Smooth muscle cell (in vitro differentiated cells): ENCODE results near the gene ASB7. TPM values are rescaled to one million over a fixed set of nuclear protein-coding genes. Genes with fewer than 3 reads are reported as not detected.
A peak's percentile ranks its signal among the peaks of the same experiment; 100 is the strongest.

Source experiments
- DNase-seq: peaks from one replicate; lab custom pipeline; 2025; ENCODE audit not compliant: unreplicated experiment; lab: John Stamatoyannopoulos, UW
- H2AFZ ChIP-seq: fragments of 200-600 bp; sonication (generic); 2 replicates; pipeline ENCODE4 v1.6.0; 2016; ENCODE audit warnings: antibody characterized with exemption, low read depth, mild to moderate bottlenecking
- H3F3A ChIP-seq: fragments of 200-600 bp; sonication (generic); 2 replicates; pipeline ENCODE4 v1.6.0; 2017; ENCODE audit warnings: antibody characterized with exemption, low read depth
- H3K27ac ChIP-seq: fragments of 200-600 bp; sonication (generic); 2 replicates; pipeline ENCODE4 v1.5.1; 2016; ENCODE audit warnings: low read depth, mild to moderate bottlenecking
- H3K27me3 ChIP-seq: fragments of 200-600 bp; sonication (generic); 2 replicates; pipeline ENCODE4 v1.6.1; 2016; ENCODE audit warnings: low read depth, mild to moderate bottlenecking
- H3K36me3 ChIP-seq: fragments of 200-600 bp; sonication (generic); 2 replicates; pipeline ENCODE4 v1.5.1; 2016; ENCODE audit warnings: low read depth
- H3K4me1 ChIP-seq: fragments of 200-600 bp; sonication (generic); 2 replicates; pipeline ENCODE4 v1.5.1; 2016; ENCODE audit warnings: low read depth
- H3K4me2 ChIP-seq: fragments of 200-600 bp; sonication (generic); 2 replicates; pipeline ENCODE4 v1.6.0; 2016; ENCODE audit warnings: mild to moderate bottlenecking
- H3K4me3 ChIP-seq: fragments of 200-600 bp; sonication (generic); 2 replicates; pipeline ENCODE4 v1.5.1; 2016; ENCODE audit warnings: mild to moderate bottlenecking
- H3K79me2 ChIP-seq: fragments of 200-600 bp; sonication (generic); 2 replicates; pipeline ENCODE4 v1.6.0; 2016; ENCODE audit warnings: low read depth, mild to moderate bottlenecking
- H3K9ac ChIP-seq: fragments of 200-600 bp; sonication (generic); 2 replicates; pipeline ENCODE4 v1.6.0; 2016; ENCODE audit warnings: low read depth
- H3K9me3 ChIP-seq: fragments of 200-600 bp; sonication (generic); replicated peaks from 2 replicates; pipeline ENCODE4 v1.5.1; 2016; ENCODE audit warnings: low read depth
- H4K20me1 ChIP-seq: fragments of 200-600 bp; sonication (generic); 2 replicates; pipeline ENCODE4 v1.6.0; 2016; ENCODE audit warnings: low read depth
- CTCF ChIP-seq: fragments of 200-600 bp; sonication (generic); IDR thresholded peaks from 2 replicates; pipeline ENCODE4 v1.5.1; 2017; ENCODE audit warnings: borderline replicate concordance, mild to moderate bottlenecking, antibody characterized with exemption; ENCODE audit not compliant: insufficient read depth, poor library complexity, severe bottlenecking
- WGBS: methylation state at CpG from one replicate; pipeline ENCODE4 v1.1.7; 2016; ENCODE audit warnings: low lambda C conversion rate; 5-methylcytosine and 5-hydroxymethylcytosine counted together
- polyA plus RNA-seq: library from polyadenylated mRNA; unstranded; fragments of >200 nt; fragmentation: Nextera tagmentation; extraction: Ambion mirVana; gene quantifications from 2 replicates; pipeline ENCODE4 v1.2.1, GENCODE V29; 2016
- total RNA-seq: library from RNA; depleted of rRNA; stranded (reverse); fragments of >200 nt; gene quantifications from 2 replicates; pipeline ENCODE4 v1.2.3, GENCODE V29; 2014

The ASB7 gene
- total RNA-seq (9.5 and 12.6 TPM in 2 replicates), polyA plus RNA-seq (6.2 and 9.7 TPM in 2 replicates)

- H3K27ac ChIP-seq, result peak within 1 kb of the TSS; percentile 59
- no peaks in the 10 kb centered on the region for H3K36me3 ChIP-seq
- DNase-seq, result peak; percentile 96
- no peak for TF ChIP-seq CTCF
- peak within 1 kb of the TSS; percentile 94 for H3K4me2 ChIP-seq
- H3K9me3 ChIP-seq, result no peaks in the 10 kb centered on the region
- H3K4me3 ChIP-seq, result peak within 1 kb of the TSS; percentile 99
- peak within 1 kb of the TSS; percentile 87 for H3K9ac ChIP-seq
- peaks cover 14% of the 10 kb centered on the region for H3K4me1 ChIP-seq
- H2AFZ ChIP-seq, result peak within 1 kb of the TSS; percentile 95
- no peaks in the 10 kb centered on the region for H3K27me3 ChIP-seq
- WGBS, result 2% methylated on average over 48 of the region's 51 CpGs
- H4K20me1 ChIP-seq, result peaks cover 19% of the 10 kb centered on the region
- peaks cover 84% of the 10 kb centered on the region for H3K79me2 ChIP-seq
- no peaks in the 10 kb centered on the region for H3F3A ChIP-seq
Observed at GRCh38 chr15:100602064-100602822, at the start of gene ASB7, which contains the start of gene LINS1. ASB7 (plus strand) TSS chr15:100602589; CDS start chr15:100612217, 9,628 bp downstream. LINS1 (minus strand) TSS chr15:100602184; CDS start chr15:100580842, 21,342 bp downstream.

- H3K79me2 ChIP-seq, result no peaks in the 10 kb centered on the region
- no peak overlapping the region for H3K4me3 ChIP-seq
- no peak overlapping the region for H3K27ac ChIP-seq
- no peaks in the 10 kb centered on the region for H3F3A ChIP-seq
- no peak overlapping the region for H2AFZ ChIP-seq
- no peak for DNase-seq
- H4K20me1 ChIP-seq, result no peaks in the 10 kb centered on the region
- no peak for TF ChIP-seq CTCF
- WGBS, result 95% methylated on average over 16 of the region's 16 CpGs
- no peaks in the 10 kb centered on the region for H3K4me1 ChIP-seq
- peaks cover 5% of the 10 kb centered on the region for H3K9me3 ChIP-seq
- no peaks in the 10 kb centered on the region for H3K27me3 ChIP-seq
- H3K9ac ChIP-seq, result no peak overlapping the region
- H3K36me3 ChIP-seq, result no peaks in the 10 kb centered on the region
- no peak overlapping the region for H3K4me2 ChIP-seq
Observed at GRCh38 chr15:100553468-100553867, 48.9 kb upstream of the ASB7 start.

- H3K27ac ChIP-seq, result no peak overlapping the region
- no peaks in the 10 kb centered on the region for H3K79me2 ChIP-seq
Observed at GRCh38 chr15:100558771-100559254, 43.6 kb upstream of the ASB7 start.

More at GRCh38 chr15:100558771-100559254, 43.6 kb upstream of the ASB7 start:
- H3K27me3 ChIP-seq, result no peaks in the 10 kb centered on the region
- H3K4me3 ChIP-seq, result no peak overlapping the region
- TF ChIP-seq CTCF, result no peak
- H3F3A ChIP-seq, result no peaks in the 10 kb centered on the region
- DNase-seq, result no peak
- no peaks in the 10 kb centered on the region for H3K36me3 ChIP-seq
- no peaks in the 10 kb centered on the region for H3K4me1 ChIP-seq
- no peaks in the 10 kb centered on the region for H3K9me3 ChIP-seq
- WGBS, result 95% methylated on average over 39 of the region's 50 CpGs
- H2AFZ ChIP-seq, result no peak overlapping the region
- no peak overlapping the region for H3K4me2 ChIP-seq
- no peaks in the 10 kb centered on the region for H4K20me1 ChIP-seq
- H3K9ac ChIP-seq, result no peak overlapping the region
